ENCODE results near the gene LIMK2.
A peak's percentile ranks its signal among the peaks of the same experiment; 100 is the strongest.

Gene LIMK2

GRCh38 chr22:31206896-31207687 is 5.0 kb upstream of the LIMK2 start:
- TF ChIP-seq, protein P1, sequence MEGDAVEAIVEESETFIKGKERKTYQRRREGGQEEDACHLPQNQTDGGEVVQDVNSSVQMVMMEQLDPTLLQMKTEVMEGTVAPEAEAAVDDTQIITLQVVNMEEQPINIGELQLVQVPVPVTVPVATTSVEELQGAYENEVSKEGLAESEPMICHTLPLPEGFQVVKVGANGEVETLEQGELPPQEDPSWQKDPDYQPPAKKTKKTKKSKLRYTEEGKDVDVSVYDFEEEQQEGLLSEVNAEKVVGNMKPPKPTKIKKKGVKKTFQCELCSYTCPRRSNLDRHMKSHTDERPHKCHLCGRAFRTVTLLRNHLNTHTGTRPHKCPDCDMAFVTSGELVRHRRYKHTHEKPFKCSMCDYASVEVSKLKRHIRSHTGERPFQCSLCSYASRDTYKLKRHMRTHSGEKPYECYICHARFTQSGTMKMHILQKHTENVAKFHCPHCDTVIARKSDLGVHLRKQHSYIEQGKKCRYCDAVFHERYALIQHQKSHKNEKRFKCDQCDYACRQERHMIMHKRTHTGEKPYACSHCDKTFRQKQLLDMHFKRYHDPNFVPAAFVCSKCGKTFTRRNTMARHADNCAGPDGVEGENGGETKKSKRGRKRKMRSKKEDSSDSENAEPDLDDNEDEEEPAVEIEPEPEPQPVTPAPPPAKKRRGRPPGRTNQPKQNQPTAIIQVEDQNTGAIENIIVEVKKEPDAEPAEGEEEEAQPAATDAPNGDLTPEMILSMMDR (conservative IDR thresholded peaks at IDR 0.05; ENCODE audit: low read length): no peak

GRCh38 chr22:31210556-31211421 is 1.3 kb upstream of the LIMK2 start:
- TF ChIP-seq, protein P1 (conservative IDR thresholded peaks at IDR 0.05; ENCODE audit: low read length): no peak
- peak; percentile 69 for DNase-seq (ENCODE audit: low read depth)
- no peak overlapping the region for H3K4me3 ChIP-seq (ENCODE audit: low read length)

More at GRCh38 chr22:31206896-31207687, 5.0 kb upstream of the LIMK2 start:
- DNase-seq (ENCODE audit: low read depth): no peak
- no peak overlapping the region for H3K4me3 ChIP-seq (ENCODE audit: low read length)

- peak overlapping the region; percentile 88 for H3K4me3 ChIP-seq (ENCODE audit: low read length)
- DNase-seq (ENCODE audit: low read depth): no peak
- TF ChIP-seq, protein P1 (conservative IDR thresholded peaks at IDR 0.05; ENCODE audit: low read length): no peak
Measured at GRCh38 chr22:31211482-31211861, 626 bp upstream of the LIMK2 start.

DNA sequence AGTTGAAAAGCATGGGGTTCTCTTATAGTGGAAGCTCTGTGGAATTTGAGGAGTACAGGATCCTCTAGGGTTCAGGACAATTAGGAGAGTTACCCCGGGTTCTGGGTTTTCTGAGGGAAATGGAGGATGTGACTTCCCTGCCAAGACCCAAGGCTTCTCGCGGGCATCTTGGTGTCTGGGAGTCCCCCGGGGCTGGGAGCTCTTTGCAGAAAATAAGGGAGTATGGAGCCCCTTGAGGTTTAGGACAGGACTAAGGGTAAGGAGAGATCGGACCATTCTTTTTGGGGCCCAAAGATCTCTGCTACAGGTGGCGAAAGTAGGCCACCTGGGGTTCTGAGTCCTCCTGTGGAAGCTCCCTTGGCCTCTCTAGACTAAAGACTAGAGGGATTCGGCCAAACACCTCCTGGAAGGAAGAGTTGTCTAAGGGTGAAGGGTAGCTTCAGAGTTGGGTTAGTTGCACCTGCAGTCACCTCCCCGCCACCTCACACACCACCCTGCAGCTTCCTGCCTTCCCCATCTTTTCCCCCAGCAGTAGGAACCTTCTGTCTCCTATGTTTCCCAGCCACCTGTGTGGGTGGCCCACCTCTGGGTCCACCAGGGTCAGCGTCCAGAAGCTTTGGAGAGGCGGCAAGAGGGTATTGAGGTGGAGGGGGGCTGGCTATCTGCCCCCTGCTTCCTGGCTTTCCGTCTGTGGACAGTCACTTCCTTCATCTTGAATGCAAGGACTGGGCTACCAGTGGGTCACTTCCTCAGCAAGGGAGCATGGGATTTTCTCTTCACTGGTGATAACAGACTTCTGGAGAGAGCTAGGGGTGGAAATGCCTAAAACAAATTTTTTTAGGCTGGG is 908 bp downstream of the LIMK2 start:
- TF ChIP-seq, protein P1 (conservative IDR thresholded peaks at IDR 0.05; ENCODE audit: low read length): no peak

GRCh38 chr22:31215018-31215535 is 3.0 kb downstream of the LIMK2 start:
- no peak overlapping the region for H3K4me3 ChIP-seq (ENCODE audit: low read length)
- no peak for DNase-seq (ENCODE audit: low read depth)
- TF ChIP-seq, protein P1 (conservative IDR thresholded peaks at IDR 0.05; ENCODE audit: low read length): no peak

More for the DNA sequence above, 908 bp downstream of the LIMK2 start:
- DNase-seq (ENCODE audit: low read depth): no peak
- peak overlapping the region; percentile 88 for H3K4me3 ChIP-seq (ENCODE audit: low read length)

- no peak overlapping the region for H3K4me3 ChIP-seq (ENCODE audit: low read length)
- no peak for DNase-seq (ENCODE audit: low read depth)
- TF ChIP-seq, protein P1 (conservative IDR thresholded peaks at IDR 0.05; ENCODE audit: low read length): no peak
Measured at GRCh38 chr22:31218565-31219262, 6.6 kb downstream of the LIMK2 start.
